K562 (cell line): ENCODE measurements around the gene AFF3. TPM values are rescaled to one million over a fixed set of nuclear protein-coding genes. Genes with fewer than 3 reads are reported as not detected.

Source experiments
- ATAC-seq: fragments of 200-7000 bp; cut with Tn5 transposase; 3 replicates; pipeline ENCODE4 v1.9.1; 2020; ENCODE audit warnings: moderate library complexity
- BruUV-seq: library from RNA; stranded (reverse); fragments of 400-500 nt; replicated peaks from 2 replicates; lab custom pipeline; 2021; lab: Mats Ljungman, UMichigan
- CTCF ChIA-PET: fragments of 300-600 bp; formaldehyde crosslinking; extraction: SDS; loops from one replicate; lab custom pipeline; 2021; ENCODE audit warnings: low intra/inter-chr PET ratio; lab: Yijun Ruan, JAX
- POLR2A ChIA-PET: fragments of 300-600, 350-650 bp; sonication (Branson Sonifier 250); formaldehyde crosslinking; extraction: SDS; loops from one replicate; lab custom pipeline; 2021; ENCODE audit warnings: antibody characterized with exemption, inconsistent platforms; lab: Yijun Ruan, JAX
- DNase-seq, 4 experiments: peaks; one replicate each; pipeline versions ENCODE4 v3.0.0 to v3.0.0-alpha.2; 2011 to 2018; ENCODE audit warnings: low spot score in 3 of 4, mixed read lengths in 3 of 4; ENCODE audit errors: extremely low read depth in 1 of 4
- FAIRE-seq: peaks from 2 replicates; lab custom pipeline; 2011; peaks lifted over from hg19 to GRCh38; lab: Jason Lieb, UNC
- H2AFZ ChIP-seq: 2 replicates; pipeline ENCODE4 v1.6.0; 2011; ENCODE audit warnings: low read depth, low read length, control low read depth, inconsistent platforms
- H3K27ac ChIP-seq: fragments of 200-600 bp; 3 replicates; pipeline ENCODE4 v1.8.0; 2011; ENCODE audit warnings: low read depth, mild to moderate bottlenecking, control low read depth, inconsistent platforms, low read length, moderate library complexity, mixed read lengths; ENCODE audit errors: extremely low read depth
- H3K27me3 ChIP-seq, 2 experiments: fragments of 300-600 bp in 1 of 2; 2 replicates in 1 of 2; 3 replicates in 1 of 2; pipeline versions ENCODE4 v1.6.0 to v1.8.0; 2011; ENCODE audit warnings: inconsistent platforms in 2 of 2, low read length in 2 of 2, mild to moderate bottlenecking in 1 of 2, mixed read lengths in 1 of 2, moderate library complexity in 1 of 2; ENCODE audit not compliant: control insufficient read depth in 2 of 2, insufficient read depth in 2 of 2
- H3K36me3 ChIP-seq: fragments of 300-600 bp; 3 replicates; pipeline ENCODE4 v1.8.0; 2011; ENCODE audit warnings: mild to moderate bottlenecking, low read length, inconsistent platforms; ENCODE audit not compliant: control insufficient read depth, insufficient read depth
- H3K4me1 ChIP-seq, 2 experiments: fragments of 200-600 bp in 1 of 2; replicated peaks in 1 of 2; 2 replicates in 1 of 2; 3 replicates in 1 of 2; pipeline versions ENCODE4 v1.5.1 to v1.8.0; 2011; ENCODE audit warnings: inconsistent platforms in 2 of 2, low read length in 2 of 2, mild to moderate bottlenecking in 1 of 2, mixed read lengths in 1 of 2, moderate library complexity in 1 of 2; ENCODE audit not compliant: control insufficient read depth in 2 of 2, insufficient read depth in 2 of 2
- H3K4me2 ChIP-seq: 2 replicates; pipeline ENCODE4 v1.6.1; 2011; ENCODE audit warnings: low read length, control low read depth, inconsistent platforms, mixed read lengths; ENCODE audit not compliant: insufficient read depth
- H3K4me3 ChIP-seq: fragments of 200-600 bp; sonication (generic), shearing (Covaris generic); 2 replicates; pipeline ENCODE4 v1.5.1; 2016; ENCODE audit warnings: control low read depth, inconsistent platforms
- H3K79me2 ChIP-seq: fragments of 200-600 bp; 3 replicates; pipeline ENCODE4 v1.8.0; 2011; ENCODE audit warnings: low read length, inconsistent platforms; ENCODE audit not compliant: control insufficient read depth, insufficient read depth
- H3K9ac ChIP-seq, 2 experiments: 2 replicates each; pipeline versions ENCODE4 v1.6.0 to v1.6.1; 2011; ENCODE audit warnings: low read depth in 2 of 2, low read length in 2 of 2, control low read depth in 1 of 2, inconsistent platforms in 1 of 2, mild to moderate bottlenecking in 1 of 2, mixed read lengths in 1 of 2; ENCODE audit not compliant: insufficient read depth in 1 of 2
- H3K9me1 ChIP-seq: one replicate; pipeline ENCODE4 v1.6.0; 2011; ENCODE audit warnings: inconsistent platforms, mild to moderate bottlenecking, low read length, moderate library complexity; ENCODE audit not compliant: control insufficient read depth, insufficient read depth
- H3K9me3 ChIP-seq: replicated peaks from 2 replicates; pipeline ENCODE4 v1.5.1; 2011; ENCODE audit warnings: low read depth, low read length, inconsistent platforms; ENCODE audit not compliant: control insufficient read depth, insufficient read depth
- H4K20me1 ChIP-seq: replicated peaks from 2 replicates; pipeline ENCODE4 v1.6.1; 2011; ENCODE audit warnings: low read length, inconsistent platforms, mixed read lengths; ENCODE audit not compliant: control insufficient read depth, insufficient read depth
- ARID2 ChIP-seq: fragments of 450-650 bp; IDR thresholded peaks from 2 replicates; pipeline ENCODE4 v1.6.1; 2017; ENCODE audit warnings: antibody characterized with exemption, mild to moderate bottlenecking
- CBX8 ChIP-seq: fragments of 200-600 bp; sonication (generic); IDR thresholded peaks from 2 replicates; pipeline ENCODE4 v1.6.1; 2012; ENCODE audit warnings: borderline replicate concordance, mixed run types, low read depth, mild to moderate bottlenecking, moderate library complexity, mixed read lengths, low read length, control low read depth, inconsistent platforms; ENCODE audit not compliant: poor library complexity, severe bottlenecking; ENCODE audit errors: extremely low read depth
- ELK3 ChIP-seq: fragments of 450-650 bp; formaldehyde crosslinking; IDR thresholded peaks from 2 replicates; pipeline ENCODE4 v1.4.0; 2020; ENCODE audit warnings: mild to moderate bottlenecking
- FOXA1 ChIP-seq: fragments of 450-650 bp; IDR thresholded peaks from 2 replicates; pipeline ENCODE4 v1.6.1; 2016; ENCODE audit warnings: mild to moderate bottlenecking, borderline replicate concordance
- GATAD2B ChIP-seq: fragments of 450-650 bp; IDR thresholded peaks from 2 replicates; pipeline ENCODE4 v1.6.1; 2017; ENCODE audit warnings: mild to moderate bottlenecking, borderline replicate concordance
- JUND ChIP-seq, 2 experiments: IDR thresholded peaks; 2 replicates in 1 of 2; 3 replicates in 1 of 2; pipeline ENCODE4 v1.6.1; 2011; ENCODE audit warnings: borderline replicate concordance in 2 of 2, low read depth in 2 of 2, low read length in 2 of 2, improper control_type of control experiment in 1 of 2, missing biosample characterization in 1 of 2, missing genetic modification characterization in 1 of 2, missing genetic modification reagents in 1 of 2
- NFE2 ChIP-seq: IDR thresholded peaks from 2 replicates; pipeline ENCODE4 v1.6.1; 2014; ENCODE audit warnings: antibody characterized with exemption, low read depth
- NFIC ChIP-seq: fragments of 450-650 bp; IDR thresholded peaks from 2 replicates; pipeline ENCODE4 v1.6.1; 2017; ENCODE audit warnings: mild to moderate bottlenecking, inconsistent platforms
- TRIM24 ChIP-seq, 2 experiments: fragments of 450-650 bp; IDR thresholded peaks; 2 replicates each; pipeline ENCODE4 v1.6.1; 2016
- U2AF1 ChIP-seq: fragments of 200-400 bp; formaldehyde crosslinking; optimal IDR thresholded peaks from 2 replicates; pipeline ENCODE3; 2017; ENCODE audit warnings: mild to moderate bottlenecking, low read depth, low read length, moderate library complexity
- ZBTB1 ChIP-seq: sonication (generic); formaldehyde crosslinking; IDR thresholded peaks from 2 replicates; pipeline ENCODE4 v1.8.1; 2023; ENCODE audit warnings: missing genetic modification reagents, low read depth, mild to moderate bottlenecking, borderline replicate concordance
- ZKSCAN8 ChIP-seq: fragments of 200-800 bp; sonication (Bioruptor generic); IDR thresholded peaks from 2 replicates; pipeline ENCODE4 v1.6.1; 2016; ENCODE audit warnings: missing genetic modification characterization, missing compliant biosample characterization
- ZNF655 ChIP-seq: fragments of 250-450 bp; sonication (Bioruptor Pico); IDR thresholded peaks from 2 replicates; pipeline ENCODE4 v1.5.0; 2021
- ZNF766 ChIP-seq: fragments of 200-800 bp; sonication (Bioruptor generic); conservative IDR thresholded peaks from 2 replicates; pipeline ENCODE4 v1.6.1; 2016; ENCODE audit warnings: missing genetic modification characterization, missing compliant biosample characterization
- ZNF830 ChIP-seq: fragments of 250-450 bp; sonication (Bioruptor Pico); IDR thresholded peaks from 2 replicates; pipeline ENCODE4 v1.5.0; 2021; ENCODE audit warnings: mild to moderate bottlenecking
- whole genome bisulfite sequencing: fragments of 100-300 bp; shearing (Covaris generic); methylation state at CpG from one replicate; pipeline ENCODE4 v1.1.6; 2016; ENCODE audit warnings: low coverage, mixed read lengths; ENCODE audit not compliant: insufficient coverage; ENCODE audit errors: missing lambda C conversion rate; 5-methylcytosine and 5-hydroxymethylcytosine counted together
- in situ Hi-C: fragments of 300-500 bp; cut with MboI; formaldehyde crosslinking; loops from 4 replicates; pipeline ENCODE4 v1.15.0; 2018; ENCODE audit warnings: inconsistent platforms, mixed read lengths
- intact Hi-C: fragments of 100-400 bp; cut with micrococcal nuclease; formaldehyde crosslinking; loops from 2 replicates; pipeline ENCODE4 v1.14.2; 2022
- polyA plus RNA-seq, 8 experiments: library from polyadenylated mRNA; depleted of rRNA in 4 of 8; stranded (reverse) in 5 of 8; unstranded in 3 of 8; fragments of >200 nt; fragmentation: Nextera tagmentation in 2 of 8; fragmentation: Illumina TruSeq in 1 of 8; extraction: Ambion mirVana in 2 of 8; extraction: Trizol in 1 of 8; gene quantifications; 2 replicates each; pipeline versions ENCODE4 v1.2.1 to v1.2.3, GENCODE V29; 2011 to 2014; ENCODE audit warnings: inconsistent platforms in 1 of 8, missing spikeins in 1 of 8
- total RNA-seq, 7 experiments: library from RNA; depleted of rRNA in 6 of 7; stranded (reverse); fragments of >200 nt in 6 of 7; fragmentation: Illumina TruSeq in 2 of 7; extraction: Trizol in 2 of 7; gene quantifications; 2 replicates each; pipeline versions ENCODE4 v1.2.1 to v1.2.3, GENCODE V29; 2011 to 2021; ENCODE audit warnings: low replicate concordance in 1 of 7

AFF3 gene
- total and polyA plus RNA-seq, 9 of the 15 experiments (the other 6 are each of a cell fraction or from before 2014, with no cell fraction given) = 0.02 to 0.11 TPM; not detected in 7

- no peaks in the 10 kb centered on the region for H3K9me1 ChIP-seq
- BruUV-seq = no TSS peak
- no peaks in the 10 kb centered on the region for H3K9me3 ChIP-seq
- 0% methylated on average over 4 of the region's 4 CpGs for WGBS
- ChIA-PET CTCF (interaction anchor here (2.2 kb wide), 1 partner anchor 66 kb away, joined by 5 read pairs; no protein-coding TSS in a partner anchor), POLR2A (no interaction called here)
- H3K79me2 ChIP-seq = no peaks in the 10 kb centered on the region
- peaks cover 4 to 10% of the 10 kb centered on the region in 2 experiments; a peak in 3 of 5 replicates for H3K27me3 ChIP-seq
- H3K36me3 ChIP-seq = no peaks in the 10 kb centered on the region
- no peak overlapping the region for H3K27ac ChIP-seq
- H3K4me1 ChIP-seq = no peaks in the 10 kb centered on the region
- FAIRE-seq (no peak), ATAC-seq (no peak), DNase-seq (no peak)
- H2AFZ ChIP-seq = no peak overlapping the region
- no peak overlapping the region for H3K9ac ChIP-seq
- H4K20me1 ChIP-seq = no peaks in the 10 kb centered on the region
- H3K4me3 ChIP-seq = no peak overlapping the region
- in situ Hi-C loops = no loop called here
- TF ChIP-seq TRIM24 (IDR thresholded peaks at IDR 0.05) (no peak), NFE2 (no peak), FOXA1 (no peak), ZBTB1 (CRISPR knock-in tag) (no peak)
- TF ChIP-seq, all 486 proteins: peak for 0
- H3K4me2 ChIP-seq = no peak overlapping the region
- intact Hi-C loops = no loop called here
Observed at GRCh38 chr2:100176925-100177324, 34.5 kb upstream of the AFF3 start.

GRCh38 chr2:100174026-100174431, 31.6 kb upstream of the AFF3 start:
- Histone ChIP-seq H3K36me3 (no peaks in the 10 kb centered on the region), H3K4me1 (no peaks in the 10 kb centered on the region), H3K4me3 (no peak overlapping the region), H3K9me3 (no peaks in the 10 kb centered on the region), H4K20me1 (no peaks in the 10 kb centered on the region), H3K27ac (no peak overlapping the region), H3K9ac (no peak overlapping the region), H3K79me2 (no peaks in the 10 kb centered on the region), H3K9me1 (no peaks in the 10 kb centered on the region), H3K4me2 (no peak overlapping the region), H2AFZ (no peak overlapping the region), H3K27me3 (0 out of 5 replicates have a peak, but pooled peaks cover 0 to 4% of the 10 kb centered on the region in 2 experiments)
- no peak for ATAC-seq
- in situ Hi-C loops (no loop called here), intact Hi-C loops (no loop called here)
- DNase-seq = no peak
- 2% methylated on average over 6 of the region's 6 CpGs for WGBS
- ChIA-PET POLR2A (no interaction called here), CTCF (no interaction called here)
- BruUV-seq = no TSS peak
- no peak for FAIRE-seq
- no peak for TF ChIP-seq GATAD2B
- no peak for TF ChIP-seq JUND (IDR thresholded peaks at IDR 0.05; ENCODE audit: borderline replicate concordance, low read depth, low read length)
- TF ChIP-seq JUND (tag; IDR thresholded peaks at IDR 0.05; ENCODE audit: borderline replicate concordance, low read depth, low read length) = no peak
- no peak for TF ChIP-seq ZKSCAN8 (CRISPR knock-in tag)
- TF ChIP-seq ZNF830 = no peak
- TF ChIP-seq CBX8 = no peak
- no peak for TF ChIP-seq ARID2
- no peak for TF ChIP-seq U2AF1
- no peak for TF ChIP-seq NFIC
- TF ChIP-seq ZNF766 (CRISPR knock-in tag) = no peak
- TF ChIP-seq ZNF655 (CRISPR knock-in tag) = no peak
- no peak for TF ChIP-seq ELK3 (CRISPR knock-in tag)
